Breast epithelium (tissue), 3 donors: ENCODE data around the gene ERGIC3.

Source experiments
- POLR2A ChIP-seq: fragments of 450-650 bp; IDR thresholded peaks from one replicate; pipeline ENCODE4 v1.6.1; 2016; ENCODE audit warnings: antibody characterized with exemption, mild to moderate bottlenecking, moderate library complexity
- TF ChIP-seq, protein P1 (sequence below), 3 donors: fragments of 450-650 bp; IDR thresholded peaks; one replicate each; pipeline ENCODE4 v1.5.1; 2016 to 2017; ENCODE audit warnings: antibody characterized with exemption in 3 of 3, mild to moderate bottlenecking in 3 of 3, moderate library complexity in 3 of 3

DNA sequence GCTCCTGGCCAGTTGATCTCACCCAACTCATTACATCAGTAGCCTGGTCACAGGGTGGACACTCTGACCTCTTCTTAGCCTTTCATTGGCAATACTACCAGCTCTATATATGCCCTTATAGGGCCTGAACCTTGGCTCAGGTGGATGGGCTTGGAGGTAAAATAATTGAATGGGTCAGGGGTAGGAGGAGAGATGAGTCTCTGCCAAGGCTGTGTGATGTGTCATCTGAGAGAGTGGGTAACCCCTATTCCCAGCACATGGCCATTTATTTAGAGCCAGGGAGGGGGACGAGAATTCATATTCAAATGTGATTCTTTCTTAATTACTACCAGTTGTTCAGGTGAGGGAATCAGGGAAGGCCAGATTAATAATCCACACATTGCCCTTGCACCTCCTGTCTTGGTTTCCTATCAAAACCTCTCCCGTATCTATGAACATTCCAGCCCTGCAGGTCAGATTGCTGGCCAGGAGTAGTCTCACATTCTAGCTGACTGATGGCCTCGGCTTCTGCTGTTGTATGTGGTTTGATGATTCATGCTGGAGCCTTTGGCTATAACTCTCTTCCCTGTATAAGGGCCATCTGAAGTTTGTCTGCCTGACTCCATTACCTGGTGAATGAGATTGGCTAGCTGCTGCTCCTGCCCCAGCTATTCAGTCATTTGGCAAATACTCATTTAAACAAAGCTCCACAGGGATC is 25.8 kb upstream of the ERGIC3 start:
- TF ChIP-seq, protein P1, sequence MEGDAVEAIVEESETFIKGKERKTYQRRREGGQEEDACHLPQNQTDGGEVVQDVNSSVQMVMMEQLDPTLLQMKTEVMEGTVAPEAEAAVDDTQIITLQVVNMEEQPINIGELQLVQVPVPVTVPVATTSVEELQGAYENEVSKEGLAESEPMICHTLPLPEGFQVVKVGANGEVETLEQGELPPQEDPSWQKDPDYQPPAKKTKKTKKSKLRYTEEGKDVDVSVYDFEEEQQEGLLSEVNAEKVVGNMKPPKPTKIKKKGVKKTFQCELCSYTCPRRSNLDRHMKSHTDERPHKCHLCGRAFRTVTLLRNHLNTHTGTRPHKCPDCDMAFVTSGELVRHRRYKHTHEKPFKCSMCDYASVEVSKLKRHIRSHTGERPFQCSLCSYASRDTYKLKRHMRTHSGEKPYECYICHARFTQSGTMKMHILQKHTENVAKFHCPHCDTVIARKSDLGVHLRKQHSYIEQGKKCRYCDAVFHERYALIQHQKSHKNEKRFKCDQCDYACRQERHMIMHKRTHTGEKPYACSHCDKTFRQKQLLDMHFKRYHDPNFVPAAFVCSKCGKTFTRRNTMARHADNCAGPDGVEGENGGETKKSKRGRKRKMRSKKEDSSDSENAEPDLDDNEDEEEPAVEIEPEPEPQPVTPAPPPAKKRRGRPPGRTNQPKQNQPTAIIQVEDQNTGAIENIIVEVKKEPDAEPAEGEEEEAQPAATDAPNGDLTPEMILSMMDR (IDR thresholded peaks at IDR 0.05) = no peak
- TF ChIP-seq POLR2A = no peak
